Cerebellar cortex (tissue), 1 donor: ENCODE results near the gene TUBG2.

Experiments
- DNase-seq: peaks from one replicate; pipeline ENCODE4 v3.0.0-alpha.2; 2015; ENCODE audit warnings: low spot score

TUBG2 gene

GRCh38 chr17:42677012-42677857 is 18.2 kb downstream of the TUBG2 start:
- peak; percentile 100 for DNase-seq

- DNase-seq, result peak; percentile 94
Observed at GRCh38 chr17:42677921-42678781, 19.1 kb downstream of the TUBG2 start.

GRCh38 chr17:42678951-42679491 is 19.9 kb downstream of the TUBG2 start:
- DNase-seq, result peak; percentile 85

GRCh38 chr17:42679492-42680330 is 20.6 kb downstream of the TUBG2 start:
- peak; percentile 71 for DNase-seq

- DNase-seq, result peak; percentile 63
Observed at GRCh38 chr17:42680331-42680808, 21.3 kb downstream of the TUBG2 start.

GRCh38 chr17:42681976-42682721 is 23.1 kb downstream of the TUBG2 start, which contains the start of gene CNTNAP1:
Gene CNTNAP1 (plus strand): TSS chr17:42682531. CDS start chr17:42682830, 299 bp downstream.
- peak; percentile 82 for DNase-seq

GRCh38 chr17:42682722-42683403 is 23.8 kb downstream of the TUBG2 start:
- DNase-seq, result peak; percentile 55

GRCh38 chr17:42683407-42684034 is 24.4 kb downstream of the TUBG2 start:
- DNase-seq, result peak; percentile 57

- no peak for DNase-seq
Observed at GRCh38 chr17:42684929-42685556, 26.0 kb downstream of the TUBG2 start.

- peak; percentile 59 for DNase-seq
Observed at GRCh38 chr17:42685831-42686230, 26.7 kb downstream of the TUBG2 start.

GRCh38 chr17:42686520-42687128 is 27.5 kb downstream of the TUBG2 start:
- no peak for DNase-seq

- DNase-seq, result no peak
Observed at GRCh38 chr17:42687707-42688320, 28.7 kb downstream of the TUBG2 start.

GRCh38 chr17:42690596-42690995 is 31.5 kb downstream of the TUBG2 start:
- DNase-seq, result no peak

GRCh38 chr17:42691021-42691545 is 32.0 kb downstream of the TUBG2 start:
- DNase-seq, result no peak

- DNase-seq, result no peak
Observed at GRCh38 chr17:42692489-42692888, 33.4 kb downstream of the TUBG2 start.

- no peak for DNase-seq
Observed at GRCh38 chr17:42694524-42694923, 35.4 kb downstream of the TUBG2 start.

- no peak for DNase-seq
Observed at GRCh38 chr17:42695500-42695899, 36.4 kb downstream of the TUBG2 start.
